GM19455 (cell line): Measurements from ENCODE around the gene ADPRHL1.
"Not testable (repeated sequence)": the region's sequence is repeated elsewhere in the genome, so short reads cannot be mapped to it uniquely, and the experiment has no call there.

Source experiments
- ATAC-seq: cut with Tn5 transposase; IDR thresholded peaks from one replicate; pipeline ENCODE4 v1.9.1; 2021; ENCODE audit not compliant: unreplicated experiment

The ADPRHL1 gene

DNA sequence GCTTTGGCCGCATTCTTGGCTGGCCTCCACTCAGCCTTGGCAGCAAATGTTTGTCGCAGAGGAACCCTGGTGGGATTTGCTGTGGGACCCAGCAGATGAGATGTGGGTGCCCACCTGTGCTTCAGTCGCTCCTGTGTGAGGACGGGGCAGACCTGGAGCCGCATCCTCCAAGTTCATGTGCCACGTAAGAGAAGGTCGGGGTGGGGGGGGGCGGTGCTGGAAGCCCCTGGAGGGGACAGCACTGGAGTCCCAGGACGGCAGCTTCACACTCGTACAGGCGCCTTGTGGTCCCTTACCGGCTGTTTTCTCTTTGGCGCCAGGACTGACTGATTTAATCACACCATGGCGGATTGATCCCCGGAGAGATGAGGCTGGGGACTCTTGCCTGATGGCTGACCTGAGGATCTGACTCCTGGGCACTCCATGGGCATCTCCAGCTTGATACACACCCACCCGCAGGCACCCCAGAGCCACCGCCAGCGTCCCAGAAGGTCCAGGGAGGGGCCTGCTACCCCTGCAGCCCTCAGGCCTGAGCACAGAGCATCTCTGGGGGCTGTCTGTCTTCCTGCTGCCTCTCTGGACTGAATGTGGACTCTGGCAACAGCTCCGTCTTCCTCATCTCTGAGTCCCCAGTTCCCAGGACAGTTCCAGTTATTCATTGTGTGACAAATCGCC lies 79.3 kb downstream of the ADPRHL1 start:
- no peak for ATAC-seq

DNA sequence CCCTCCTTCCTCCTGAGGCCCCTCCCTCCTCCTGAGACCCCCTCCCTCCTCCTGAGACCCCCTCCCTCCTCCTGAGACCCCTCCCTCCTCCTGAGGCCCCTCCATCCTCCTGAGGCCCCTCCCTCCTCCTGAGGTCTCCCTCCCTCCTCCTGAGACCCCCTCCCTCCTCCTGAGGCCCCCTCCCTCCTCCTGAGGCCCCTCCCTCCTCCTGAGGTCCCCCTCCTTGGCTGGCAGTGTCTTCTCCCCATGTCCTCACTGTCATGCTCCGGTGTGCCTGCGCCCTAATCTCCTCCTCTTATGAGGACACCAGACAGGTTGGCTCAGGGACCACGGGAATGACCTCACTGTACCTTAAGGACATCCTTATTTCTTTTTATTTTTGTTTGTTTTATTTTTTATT lies 81.6 kb downstream of the ADPRHL1 start:
- not testable (repeated sequence) for ATAC-seq

- no peak for ATAC-seq
Measured at GRCh38 chr13:113371061-113371460, 82.2 kb downstream of the ADPRHL1 start.

DNA sequence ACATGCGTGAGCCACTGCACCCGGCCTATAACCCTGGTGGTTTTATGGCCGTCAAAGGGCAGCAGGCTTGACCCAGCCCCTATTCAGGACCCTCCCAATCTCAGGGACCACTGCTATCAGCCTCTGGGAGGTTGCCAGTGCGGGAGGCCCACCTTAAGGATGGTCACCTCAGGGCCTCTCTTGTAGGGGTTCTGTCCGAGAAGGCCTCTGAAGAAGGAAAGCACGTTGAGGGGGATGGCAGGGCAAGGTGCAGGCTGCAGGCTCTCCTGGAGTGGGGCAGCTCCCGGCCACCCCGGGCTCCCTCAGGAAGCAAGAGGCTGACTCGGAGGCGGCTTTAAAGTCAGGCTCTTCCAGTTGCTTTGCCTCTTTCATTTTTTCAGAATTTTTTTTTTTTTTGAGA lies 83.4 kb downstream of the ADPRHL1 start:
- ATAC-seq = no peak

- ATAC-seq = no peak
Measured at GRCh38 chr13:113369189-113369588, 84.1 kb downstream of the ADPRHL1 start.

- ATAC-seq = not testable (repeated sequence)
Measured at GRCh38 chr13:113368353-113368752, 84.9 kb downstream of the ADPRHL1 start.

GRCh38 chr13:113367771-113368170 lies 85.5 kb downstream of the ADPRHL1 start:
- no peak for ATAC-seq

- no peak for ATAC-seq
Measured at GRCh38 chr13:113367020-113367560, 86.2 kb downstream of the ADPRHL1 start.

- no peak for ATAC-seq
Measured at GRCh38 chr13:113365971-113366588, 87.2 kb downstream of the ADPRHL1 start.

DNA sequence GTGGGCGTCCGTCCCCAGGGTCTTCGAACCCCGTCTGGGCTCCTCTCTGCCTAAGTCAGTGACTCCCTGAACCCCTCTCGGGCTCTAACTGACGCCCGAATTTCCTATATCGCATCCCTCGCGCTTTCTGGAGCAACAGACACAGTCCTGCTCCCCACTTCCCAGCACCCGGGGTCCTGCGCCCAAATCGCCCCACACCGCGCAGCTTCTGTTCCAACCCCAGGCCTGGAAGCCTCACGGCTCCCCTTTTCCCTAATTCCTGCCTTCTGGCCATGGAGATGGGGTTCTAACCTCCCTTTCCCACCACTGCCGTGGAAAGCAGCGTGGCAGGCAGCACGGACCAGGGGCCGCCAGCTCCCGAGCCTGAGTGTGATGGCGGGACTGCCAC lies 87.7 kb downstream of the ADPRHL1 start:
- ATAC-seq = no peak

- no peak for ATAC-seq
Measured at GRCh38 chr13:113364901-113365582, 88.2 kb downstream of the ADPRHL1 start.

DNA sequence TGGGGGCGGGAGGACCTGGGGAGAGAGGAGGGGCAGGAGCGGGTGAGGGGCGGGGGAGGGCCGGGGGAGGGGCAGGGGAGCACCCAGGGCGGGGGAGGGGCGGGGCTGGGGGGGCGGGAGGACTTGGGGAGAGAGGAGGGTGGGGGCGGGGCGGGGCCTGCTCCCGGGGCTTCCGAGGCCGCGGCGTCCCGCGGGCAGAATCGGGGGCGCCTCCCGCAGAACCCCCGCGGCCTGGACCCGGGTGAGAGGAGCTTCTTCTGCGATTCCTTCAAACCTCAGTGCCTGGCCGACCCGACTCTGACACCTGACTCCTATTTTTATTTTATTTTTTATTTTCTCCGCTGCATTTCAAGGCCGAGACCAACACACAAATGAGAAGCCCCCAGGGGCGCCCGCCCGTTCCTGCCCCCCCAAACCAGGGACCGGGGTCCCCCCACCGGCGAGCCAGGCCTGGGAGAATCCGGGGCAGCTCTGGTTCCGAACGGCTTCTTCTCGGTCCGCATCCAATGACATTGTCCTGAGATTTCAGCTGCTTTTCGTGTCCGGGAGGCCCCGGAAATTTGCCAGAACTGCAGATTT lies 88.9 kb downstream of the ADPRHL1 start:
- ATAC-seq = no peak

- ATAC-seq = no peak
Measured at GRCh38 chr13:113361406-113361805, 91.9 kb downstream of the ADPRHL1 start.

GRCh38 chr13:113360446-113360845 lies 92.8 kb downstream of the ADPRHL1 start:
- ATAC-seq = no peak

DNA sequence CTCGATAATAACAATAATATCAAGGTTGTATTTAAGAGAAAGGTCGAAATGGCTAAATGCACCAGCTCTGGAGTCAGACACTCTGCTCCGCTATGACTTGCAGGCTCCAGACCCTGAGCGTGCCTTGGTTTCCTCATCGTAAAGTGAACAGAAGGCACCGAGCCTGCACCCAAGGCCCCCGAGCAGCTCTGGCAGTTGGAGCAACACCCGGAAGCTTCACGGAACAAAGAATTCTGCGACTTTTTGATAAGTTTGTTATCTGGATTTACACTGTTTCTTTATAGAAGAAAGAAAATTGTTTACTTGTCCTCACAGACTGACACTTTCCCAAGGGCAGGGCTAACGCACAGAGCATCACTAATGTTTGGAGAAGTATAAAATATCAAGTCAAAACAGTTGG lies 93.7 kb downstream of the ADPRHL1 start:
- ATAC-seq = no peak

GRCh38 chr13:113358653-113359190 lies 94.6 kb downstream of the ADPRHL1 start:
- no peak for ATAC-seq

- ATAC-seq = no peak
Measured at GRCh38 chr13:113357529-113357928, 95.8 kb downstream of the ADPRHL1 start.

- ATAC-seq = no peak
Measured at GRCh38 chr13:113356596-113356995, 96.7 kb downstream of the ADPRHL1 start.

GRCh38 chr13:113355621-113356020 lies 97.7 kb downstream of the ADPRHL1 start:
- no peak for ATAC-seq

GRCh38 chr13:113354831-113355610 lies 98.3 kb downstream of the ADPRHL1 start:
- ATAC-seq = no peak

GRCh38 chr13:113353254-113353653 lies 100.0 kb downstream of the ADPRHL1 start:
- ATAC-seq = no peak
